NOMO-1 treated with DMSO at 0.1 percent for 48 hours (cell line): ENCODE data around the gene RSPH3.

Experiments used
- DNase-seq: peaks from one replicate; lab custom pipeline; 2025; ENCODE audit not compliant: unreplicated experiment; lab: John Stamatoyannopoulos, UW

Gene RSPH3

GRCh38 chr6:158938220-158938619, 61.8 kb downstream of the RSPH3 start:
- no peak for DNase-seq

GRCh38 chr6:158934157-158934556, 65.8 kb downstream of the RSPH3 start:
- DNase-seq, result no peak

DNA sequence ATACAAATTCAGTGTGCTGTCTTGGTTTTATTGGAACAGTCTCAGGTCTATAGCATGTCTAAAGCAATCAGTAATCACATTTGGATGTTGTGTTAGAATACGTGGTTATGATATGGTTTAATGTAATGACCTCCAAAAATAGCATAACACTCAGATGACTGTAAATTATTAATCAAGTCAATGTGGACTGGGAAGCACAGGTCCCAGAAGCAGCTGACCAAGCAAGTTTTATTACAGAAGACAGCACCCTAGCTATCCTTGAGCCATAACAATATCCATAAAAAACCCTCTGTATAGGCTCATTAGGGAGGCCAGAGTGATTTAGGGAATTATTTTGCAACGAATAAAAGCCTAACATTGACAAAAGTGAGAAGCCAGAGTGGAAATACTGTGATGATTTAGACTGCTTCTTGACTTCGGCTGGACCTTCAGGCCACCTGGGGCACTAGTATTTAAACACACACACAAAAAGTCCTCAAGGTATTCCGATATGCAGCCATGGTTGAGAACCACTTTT, 66.9 kb downstream of the RSPH3 start:
- DNase-seq, result no peak

GRCh38 chr6:158928068-158928467, 71.9 kb downstream of the RSPH3 start:
- DNase-seq, result no peak

DNA sequence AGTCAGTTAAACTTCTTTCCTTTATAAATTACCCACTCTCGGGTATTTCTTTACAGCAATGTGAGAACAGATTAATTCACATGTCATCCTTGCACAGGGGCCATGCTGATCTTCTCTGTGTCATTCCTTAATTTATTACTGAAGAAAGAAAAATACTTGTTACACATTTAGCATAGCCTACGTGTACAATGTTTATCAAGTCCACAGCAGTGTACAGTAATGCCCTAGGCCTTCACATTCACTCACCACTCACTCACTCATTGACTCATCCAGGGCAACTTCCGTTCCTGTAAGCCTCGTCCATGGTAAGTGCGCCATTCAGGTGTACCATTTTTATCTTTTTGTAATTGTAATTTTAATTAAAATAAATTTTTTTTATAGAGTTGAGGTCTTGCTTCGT, 73.6 kb downstream of the RSPH3 start:
- no peak for DNase-seq

GRCh38 chr6:158924499-158925455, 75.2 kb downstream of the RSPH3 start:
- no peak for DNase-seq

DNA sequence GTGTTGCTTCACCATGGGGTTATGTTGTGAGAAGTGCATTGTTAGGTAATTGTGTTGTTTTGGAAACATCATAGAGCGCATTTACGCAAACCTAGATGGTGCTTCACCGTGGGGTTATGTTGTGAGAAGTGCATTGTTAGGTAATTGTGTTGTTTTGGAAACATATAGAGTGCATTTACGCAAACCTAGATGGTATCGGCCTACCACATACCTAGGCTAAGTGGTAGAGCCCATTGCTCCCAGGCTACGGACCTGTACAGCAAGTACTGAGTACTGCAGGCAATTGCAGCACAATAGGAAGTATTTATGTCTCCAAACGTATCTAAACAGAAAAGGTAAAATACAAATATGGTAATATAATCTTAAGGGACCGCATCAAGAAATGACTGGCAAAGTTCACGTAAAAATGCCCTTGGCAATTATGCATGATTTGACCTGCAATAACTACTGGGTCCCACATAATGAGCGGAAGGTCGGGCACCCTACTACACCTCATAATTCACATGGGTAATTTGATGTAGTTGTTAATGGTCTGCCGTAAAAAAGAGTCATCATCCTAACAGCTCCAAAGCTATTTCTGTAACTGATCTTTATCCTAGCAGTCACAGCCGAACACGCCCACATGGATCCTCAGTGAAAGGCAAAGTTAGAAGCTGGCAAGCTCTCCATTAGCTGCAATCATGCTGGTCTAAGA, 76.0 kb downstream of the RSPH3 start:
- DNase-seq, result no peak
